ENCODE results near the gene PLA2G3.

DNA sequence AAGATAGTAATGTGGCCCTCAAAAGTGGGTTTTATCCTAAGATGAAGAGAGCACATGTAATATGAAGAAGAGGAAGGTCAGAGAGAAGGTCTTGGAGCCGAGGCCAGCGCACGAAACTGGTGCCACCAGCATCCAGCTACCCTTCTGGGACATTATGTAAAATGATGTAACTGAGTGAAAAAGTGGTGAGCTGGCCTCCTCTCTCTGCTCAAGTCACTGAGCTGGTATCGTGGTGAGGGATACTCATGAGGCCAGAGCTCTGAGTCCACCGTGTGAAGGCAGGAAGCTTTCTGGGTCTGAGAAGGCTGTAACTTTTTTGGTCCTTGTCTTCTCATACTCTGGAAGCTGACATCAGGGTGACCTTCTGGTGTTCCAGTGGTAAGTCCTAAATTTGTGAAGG is 44.7 kb upstream of the PLA2G3 start:
- TF ChIP-seq, protein P1, sequence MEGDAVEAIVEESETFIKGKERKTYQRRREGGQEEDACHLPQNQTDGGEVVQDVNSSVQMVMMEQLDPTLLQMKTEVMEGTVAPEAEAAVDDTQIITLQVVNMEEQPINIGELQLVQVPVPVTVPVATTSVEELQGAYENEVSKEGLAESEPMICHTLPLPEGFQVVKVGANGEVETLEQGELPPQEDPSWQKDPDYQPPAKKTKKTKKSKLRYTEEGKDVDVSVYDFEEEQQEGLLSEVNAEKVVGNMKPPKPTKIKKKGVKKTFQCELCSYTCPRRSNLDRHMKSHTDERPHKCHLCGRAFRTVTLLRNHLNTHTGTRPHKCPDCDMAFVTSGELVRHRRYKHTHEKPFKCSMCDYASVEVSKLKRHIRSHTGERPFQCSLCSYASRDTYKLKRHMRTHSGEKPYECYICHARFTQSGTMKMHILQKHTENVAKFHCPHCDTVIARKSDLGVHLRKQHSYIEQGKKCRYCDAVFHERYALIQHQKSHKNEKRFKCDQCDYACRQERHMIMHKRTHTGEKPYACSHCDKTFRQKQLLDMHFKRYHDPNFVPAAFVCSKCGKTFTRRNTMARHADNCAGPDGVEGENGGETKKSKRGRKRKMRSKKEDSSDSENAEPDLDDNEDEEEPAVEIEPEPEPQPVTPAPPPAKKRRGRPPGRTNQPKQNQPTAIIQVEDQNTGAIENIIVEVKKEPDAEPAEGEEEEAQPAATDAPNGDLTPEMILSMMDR (IDR thresholded peaks at IDR 0.05): no peak
- no peak for TF ChIP-seq ZFX (IDR thresholded peaks at IDR 0.05; ENCODE audit: borderline replicate concordance)

Data from 22Rv1 (cell line).